ENCODE results near the gene POFUT1. TPM values are rescaled to one million over a fixed set of nuclear protein-coding genes. Genes with fewer than 3 reads are reported as not detected.
"Not testable (repeated sequence)": the region's sequence is repeated elsewhere in the genome, so short reads cannot be mapped to it uniquely, and the experiment has no call there.

The POFUT1 gene
- total RNA-seq, 6 experiments from 2014 or later, result 24.2 to 40.2 (median 28.7) TPM

DNA sequence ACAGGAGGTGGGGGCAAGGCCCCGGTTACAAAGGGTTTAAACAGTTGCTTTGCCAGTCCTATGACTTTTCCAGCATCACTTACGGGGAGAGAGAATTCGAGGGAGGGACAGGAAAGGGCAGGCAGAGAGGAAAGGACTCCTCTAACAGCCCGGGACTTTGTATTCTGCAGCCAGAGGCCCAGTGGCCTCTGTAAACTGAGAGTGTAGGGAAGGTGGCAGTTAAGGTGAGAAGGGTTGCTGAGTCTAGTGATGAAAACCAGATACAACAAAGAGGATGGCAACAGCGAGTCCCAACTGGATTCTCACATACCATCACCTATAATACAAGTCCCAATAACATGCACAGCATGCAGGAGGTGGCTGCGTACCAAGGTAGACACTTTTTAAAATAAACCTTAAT lies 13.7 kb upstream of the POFUT1 start:
- TF ChIP-seq, protein P1, sequence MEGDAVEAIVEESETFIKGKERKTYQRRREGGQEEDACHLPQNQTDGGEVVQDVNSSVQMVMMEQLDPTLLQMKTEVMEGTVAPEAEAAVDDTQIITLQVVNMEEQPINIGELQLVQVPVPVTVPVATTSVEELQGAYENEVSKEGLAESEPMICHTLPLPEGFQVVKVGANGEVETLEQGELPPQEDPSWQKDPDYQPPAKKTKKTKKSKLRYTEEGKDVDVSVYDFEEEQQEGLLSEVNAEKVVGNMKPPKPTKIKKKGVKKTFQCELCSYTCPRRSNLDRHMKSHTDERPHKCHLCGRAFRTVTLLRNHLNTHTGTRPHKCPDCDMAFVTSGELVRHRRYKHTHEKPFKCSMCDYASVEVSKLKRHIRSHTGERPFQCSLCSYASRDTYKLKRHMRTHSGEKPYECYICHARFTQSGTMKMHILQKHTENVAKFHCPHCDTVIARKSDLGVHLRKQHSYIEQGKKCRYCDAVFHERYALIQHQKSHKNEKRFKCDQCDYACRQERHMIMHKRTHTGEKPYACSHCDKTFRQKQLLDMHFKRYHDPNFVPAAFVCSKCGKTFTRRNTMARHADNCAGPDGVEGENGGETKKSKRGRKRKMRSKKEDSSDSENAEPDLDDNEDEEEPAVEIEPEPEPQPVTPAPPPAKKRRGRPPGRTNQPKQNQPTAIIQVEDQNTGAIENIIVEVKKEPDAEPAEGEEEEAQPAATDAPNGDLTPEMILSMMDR (IDR thresholded peaks at IDR 0.05), result no peak
- TF ChIP-seq POLR2A (IDR thresholded peaks at IDR 0.05), result no peak
- ATAC-seq (no peak), DNase-seq (peak in 1 of 3 donors; percentile 1)
- no peaks in the 10 kb centered on the region for H3K27me3 ChIP-seq
- H3K27ac ChIP-seq, result no peak overlapping the region
- WGBS (ENCODE audit: insufficient coverage, low coverage, low lambda C conversion rate, missing lambda C conversion rate), result 67% methylated on average over 4 of the region's 6 CpGs
- H3K36me3 ChIP-seq, result peaks cover 0 to 25% (median 3%) of the 10 kb centered on the region in 4 donors
- H3K4me3 ChIP-seq, result no peak overlapping the region
- H3K4me1 ChIP-seq, result peaks cover 0 to 33% (median 8%) of the 10 kb centered on the region in 4 donors
- H3K9me3 ChIP-seq, result no peaks in the 10 kb centered on the region
- intact Hi-C loops (cut with DNase I), result no loop called here

- TF ChIP-seq POLR2A (IDR thresholded peaks at IDR 0.05), result no peak
- H3K4me1 ChIP-seq, result peaks cover 0 to 20% (median 8%) of the 10 kb centered on the region in 4 donors
- H3K4me3 ChIP-seq, result no peak overlapping the region
- no peaks in the 10 kb centered on the region for H3K9me3 ChIP-seq
- ATAC-seq, result peak; percentile 92 to 95 (median 94)
- intact Hi-C loops (cut with DNase I), result no loop called here
- 28% methylated on average over 7 of the region's 7 CpGs for WGBS (ENCODE audit: insufficient coverage, low coverage, low lambda C conversion rate, missing lambda C conversion rate)
- H3K27me3 ChIP-seq, result no peaks in the 10 kb centered on the region
- peak overlapping the region in 2 of 3 donors; percentile 66 to 82 for H3K27ac ChIP-seq
- peaks cover 0 to 39% (median 7%) of the 10 kb centered on the region in 4 donors for H3K36me3 ChIP-seq
- peak; percentile 43 to 89 (median 77) for DNase-seq
Observed at GRCh38 chr20:32195581-32195980, 12.1 kb upstream of the POFUT1 start.

GRCh38 chr20:32196613-32197012 lies 11.1 kb upstream of the POFUT1 start:
- Histone ChIP-seq H3K27ac (peak overlapping the region in 2 of 3 donors; percentile 60 to 66), H3K36me3 (peaks cover 0 to 49% (median 11%) of the 10 kb centered on the region in 4 donors), H3K4me1 (peaks cover 0 to 17% (median 7%) of the 10 kb centered on the region in 4 donors)
- DNase-seq; H3K4me3 ChIP-seq; ATAC-seq; H3K27me3 ChIP-seq; intact Hi-C loops (cut with DNase I); H3K9me3 ChIP-seq: not testable (repeated sequence)
- 92% methylated on average over 7 of the region's 11 CpGs for WGBS (ENCODE audit: insufficient coverage, low coverage, low lambda C conversion rate, missing lambda C conversion rate)

DNA sequence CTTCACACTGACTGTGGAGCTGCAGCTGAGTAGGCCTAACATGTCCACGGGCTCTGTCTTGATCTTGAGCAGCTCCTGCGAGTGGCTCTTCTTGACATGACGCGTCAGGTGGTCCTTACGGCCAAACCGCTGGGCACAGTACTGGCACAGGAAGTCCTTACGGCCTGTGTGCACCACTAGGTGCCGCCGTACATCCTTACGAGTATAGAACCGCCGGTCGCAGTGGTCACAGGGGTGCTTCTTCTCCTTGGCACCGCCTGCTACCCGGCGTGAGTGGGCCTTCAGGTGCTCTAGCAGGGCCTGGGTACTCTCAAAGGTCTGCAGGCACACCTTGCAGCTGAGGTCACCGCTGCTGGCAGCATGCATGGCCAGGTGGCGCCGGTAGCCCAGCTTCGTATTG lies 10.5 kb upstream of the POFUT1 start:
- ATAC-seq; H3K27me3 ChIP-seq; intact Hi-C loops (cut with DNase I); H3K27ac ChIP-seq; DNase-seq; H3K9me3 ChIP-seq; H3K4me3 ChIP-seq: not testable (repeated sequence)
- Histone ChIP-seq H3K36me3 (peaks cover 0 to 52% (median 12%) of the 10 kb centered on the region in 4 donors), H3K4me1 (peaks cover 0 to 17% (median 7%) of the 10 kb centered on the region in 4 donors)
- 85% methylated on average over 4 of the region's 20 CpGs for WGBS (ENCODE audit: insufficient coverage, low coverage, low lambda C conversion rate, missing lambda C conversion rate)

GRCh38 chr20:32199006-32199405 lies 8.7 kb upstream of the POFUT1 start:
- intact Hi-C loops (cut with DNase I), result no loop called here
- H3K9me3 ChIP-seq, result no peaks in the 10 kb centered on the region
- ATAC-seq, result no peak
- H3K27ac ChIP-seq, result no peak overlapping the region
- TF ChIP-seq, protein P1 (IDR thresholded peaks at IDR 0.05), result no peak
- TF ChIP-seq POLR2A (IDR thresholded peaks at IDR 0.05), result no peak
- DNase-seq, result no peak
- no peak overlapping the region for H3K4me3 ChIP-seq
- WGBS (ENCODE audit: insufficient coverage, low coverage, low lambda C conversion rate, missing lambda C conversion rate), result 84% methylated on average over 3 of the region's 4 CpGs
- peaks cover 0 to 18% (median 9%) of the 10 kb centered on the region in 4 donors for H3K4me1 ChIP-seq
- H3K27me3 ChIP-seq, result no peaks in the 10 kb centered on the region
- H3K36me3 ChIP-seq, result peaks cover 0 to 52% (median 12%) of the 10 kb centered on the region in 4 donors

DNA sequence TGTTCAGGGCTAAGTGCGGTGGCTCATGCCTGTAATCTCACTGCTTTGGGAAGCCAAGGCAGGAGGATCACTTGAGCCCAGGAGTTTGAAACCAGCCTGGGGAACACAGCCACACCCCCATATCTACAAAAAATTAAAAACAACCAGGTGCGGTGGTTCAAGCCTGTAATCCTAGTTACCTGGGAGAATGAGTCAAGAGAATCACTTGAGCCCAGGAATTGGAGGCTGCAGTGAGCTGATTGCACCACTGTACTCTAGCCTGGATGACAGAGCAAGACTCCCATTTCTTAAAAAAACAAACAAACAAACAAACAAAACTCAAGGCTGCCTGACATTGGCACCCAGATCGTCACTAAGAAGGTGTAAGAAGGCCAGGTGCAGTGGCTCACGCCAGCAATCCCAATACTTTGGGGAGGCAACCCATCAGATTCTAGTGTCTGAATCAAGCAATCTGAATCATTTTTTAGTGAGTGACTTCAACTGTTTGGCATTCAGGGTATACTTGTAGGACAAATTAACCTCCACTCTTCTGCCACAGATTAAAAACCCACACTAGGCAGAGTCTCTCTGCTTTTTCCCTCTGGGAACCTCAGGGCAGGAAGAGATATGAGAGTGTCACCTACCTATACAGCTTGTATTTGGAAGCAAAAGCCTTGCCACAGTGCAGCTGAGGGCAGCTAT lies 6.2 kb upstream of the POFUT1 start:
- Histone ChIP-seq H3K9me3 (no peaks in the 10 kb centered on the region), H3K27ac (no peak overlapping the region), H3K36me3 (peaks cover 0 to 50% (median 12%) of the 10 kb centered on the region in 4 donors), H3K4me1 (peaks cover 0 to 28% (median 9%) of the 10 kb centered on the region in 4 donors), H3K4me3 (no peak overlapping the region), H3K27me3 (no peaks in the 10 kb centered on the region)
- intact Hi-C loops (cut with DNase I), result no loop called here
- ATAC-seq (no peak), DNase-seq (no peak)
- TF ChIP-seq, protein P1 (IDR thresholded peaks at IDR 0.05), result no peak
- no peak for TF ChIP-seq POLR2A (IDR thresholded peaks at IDR 0.05)
- 92% methylated on average over 2 of the region's 4 CpGs for WGBS (ENCODE audit: insufficient coverage, low coverage, low lambda C conversion rate, missing lambda C conversion rate)
